GM12891 (cell line): Measurements from ENCODE around the gene NOSIP.
"Not testable (repeated sequence)": the region's sequence is repeated elsewhere in the genome, so short reads cannot be mapped to it uniquely, and the experiment has no call there.

ENCODE experiments used
- POLR2A ChIP-seq: IDR thresholded peaks from 2 replicates; pipeline ENCODE4 v1.6.1; 2011; ENCODE audit warnings: low read depth, low read length, control low read depth
- TAF1 ChIP-seq: IDR thresholded peaks from 2 replicates; pipeline ENCODE4 v1.6.1; 2011; ENCODE audit warnings: low read depth, low read length, control low read depth

DNA sequence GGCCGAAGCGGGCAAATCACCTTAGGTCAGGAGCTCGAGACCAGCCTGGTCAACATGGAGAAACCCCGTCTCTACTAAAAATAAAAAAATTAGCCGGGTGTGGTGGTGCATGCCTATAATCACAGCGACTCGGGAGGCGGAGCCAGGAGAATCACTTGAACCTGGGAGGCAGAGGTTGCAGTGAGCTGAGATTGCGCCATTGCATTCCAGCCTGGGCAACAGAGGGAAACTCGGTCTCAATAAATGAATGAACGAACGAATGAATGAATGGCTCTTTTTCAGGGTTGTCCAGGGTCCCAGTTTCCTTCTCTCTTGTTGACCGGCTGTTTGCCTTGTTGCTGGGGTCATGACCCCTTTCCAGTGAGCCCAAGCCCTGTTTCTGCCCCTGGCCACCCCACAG lies 37.5 kb upstream of the NOSIP start:
- not testable (repeated sequence) for TF ChIP-seq TAF1, POLR2A
